GM23338 (cell line): Measurements from ENCODE around the gene IDH3B. TPM values are rescaled to one million over a fixed set of nuclear protein-coding genes. Genes with fewer than 3 reads are reported as not detected.

ENCODE experiments used
- ATAC-seq: fragments of 200-7000 bp; cut with Tn5 transposase; 3 replicates; pipeline ENCODE4 v1.9.1; 2020
- DNase-seq: peaks from one replicate; pipeline ENCODE4 v3.0.0-alpha.2; 2015; ENCODE audit warnings: low spot score
- H2AFZ ChIP-seq: fragments of 200-600 bp; sonication (generic); 2 replicates; pipeline ENCODE4 v1.8.0; 2016; ENCODE audit warnings: antibody characterized with exemption, mild to moderate bottlenecking, moderate library complexity
- H3F3A ChIP-seq: fragments of 200-600 bp; sonication (generic); replicated peaks from 2 replicates; pipeline ENCODE4 v1.8.0; 2017; ENCODE audit warnings: antibody characterized with exemption, mixed run types, low read depth
- H3K27ac ChIP-seq: fragments of 200-600 bp; sonication (generic); 2 replicates; pipeline ENCODE4 v1.6.1; 2016; ENCODE audit warnings: low read depth
- H3K27me3 ChIP-seq: fragments of 200-600 bp; sonication (generic); 2 replicates; pipeline ENCODE4 v1.8.0; 2016; ENCODE audit warnings: mild to moderate bottlenecking, mixed run types, moderate library complexity; ENCODE audit not compliant: insufficient read depth
- H3K36me3 ChIP-seq: fragments of 200-600 bp; sonication (generic); 2 replicates; pipeline ENCODE4 v1.8.0; 2016; ENCODE audit warnings: mild to moderate bottlenecking; ENCODE audit not compliant: insufficient read depth
- H3K4me1 ChIP-seq: fragments of 200-600 bp; sonication (generic); 2 replicates; pipeline ENCODE4 v1.8.0; 2016; ENCODE audit warnings: mild to moderate bottlenecking, moderate library complexity; ENCODE audit not compliant: insufficient read depth
- H3K4me2 ChIP-seq: fragments of 200-600 bp; sonication (generic); 2 replicates; pipeline ENCODE4 v1.7.1; 2017; ENCODE audit warnings: mixed run types
- H3K4me3 ChIP-seq: fragments of 200-600 bp; sonication (generic); 2 replicates; pipeline ENCODE4 v1.6.1; 2016; ENCODE audit warnings: mixed run types
- H3K79me2 ChIP-seq: fragments of 200-600 bp; sonication (generic); replicated peaks from 2 replicates; pipeline ENCODE4 v1.8.0; 2017; ENCODE audit warnings: mild to moderate bottlenecking; ENCODE audit not compliant: insufficient read depth
- H3K9me2 ChIP-seq: fragments of 200-600 bp; sonication (generic); 2 replicates; pipeline ENCODE4 v1.8.0; 2017; ENCODE audit not compliant: insufficient read depth
- H4K20me1 ChIP-seq: fragments of 200-600 bp; sonication (generic); replicated peaks from 2 replicates; pipeline ENCODE4 v1.8.0; 2017; ENCODE audit warnings: mild to moderate bottlenecking; ENCODE audit not compliant: insufficient read depth
- H3K27ac Mint-ChIP-seq: 2 replicates; pipeline ENCODE4 v1.8.0; 2020; ENCODE audit warnings: inconsistent platforms, mild to moderate bottlenecking, moderate library complexity, mixed read lengths
- H3K27me3 Mint-ChIP-seq: 3 replicates; pipeline ENCODE4 v1.8.0; 2022; ENCODE audit warnings: low read depth, mild to moderate bottlenecking, moderate library complexity, mixed read lengths, inconsistent platforms; ENCODE audit not compliant: insufficient read depth, poor library complexity
- H3K36me3 Mint-ChIP-seq: 3 replicates; pipeline ENCODE4 v1.8.0; 2021; ENCODE audit warnings: low read depth, mild to moderate bottlenecking, inconsistent platforms, moderate library complexity, mixed read lengths
- H3K4me1 Mint-ChIP-seq: 3 replicates; pipeline ENCODE4 v1.8.0; 2020; ENCODE audit warnings: mild to moderate bottlenecking, inconsistent platforms, mixed read lengths
- H3K4me3 Mint-ChIP-seq: 3 replicates; pipeline ENCODE4 v1.8.0; 2021; ENCODE audit warnings: moderate library complexity, mild to moderate bottlenecking, inconsistent platforms, mixed read lengths
- H3K9me3 Mint-ChIP-seq: 3 replicates; pipeline ENCODE4 v1.8.0; 2020; ENCODE audit warnings: moderate library complexity, mild to moderate bottlenecking, inconsistent platforms, mixed read lengths
- EZH2 ChIP-seq: fragments of 200-600 bp; sonication (generic); IDR thresholded peaks from one replicate; pipeline ENCODE4 v1.8.0; 2017; ENCODE audit warnings: antibody characterized with exemption, mild to moderate bottlenecking, low read depth; ENCODE audit not compliant: unreplicated experiment
- EZH2phosphoT487 ChIP-seq: fragments of 200-600 bp; sonication (generic); IDR thresholded peaks from one replicate; pipeline ENCODE4 v1.8.1; 2018; ENCODE audit warnings: antibody characterized with exemption; ENCODE audit not compliant: unreplicated experiment
- STAT1 ChIP-seq: IDR thresholded peaks from one replicate; pipeline ENCODE4 v1.6.1; 2016; ENCODE audit warnings: antibody characterized with exemption; ENCODE audit not compliant: unreplicated experiment
- ZNF114 ChIP-seq: fragments of 250-450 bp; sonication (Bioruptor Pico); IDR thresholded peaks from 2 replicates; pipeline ENCODE4 v1.5.0; 2020; ENCODE audit warnings: mild to moderate bottlenecking, moderate library complexity
- ZNF462 ChIP-seq: fragments of 250-450 bp; sonication (Bioruptor Pico); IDR thresholded peaks from 2 replicates; pipeline ENCODE4 v1.5.0; 2020; ENCODE audit warnings: mild to moderate bottlenecking, moderate library complexity
- polyA plus RNA-seq: library from polyadenylated mRNA; unstranded; fragments of >200 nt; fragmentation: Nextera tagmentation; extraction: Ambion mirVana; gene quantifications from 2 replicates; pipeline ENCODE4 v1.2.1, GENCODE V29; 2016
- total RNA-seq: library from RNA; depleted of rRNA; stranded (reverse); fragments of >200 nt; shearing (Covaris generic); gene quantifications from 2 replicates; pipeline ENCODE4 v1.2.3, GENCODE V29; 2014

IDH3B gene
- total and polyA plus RNA-seq, 2 experiments from 2014 or later: 87.1 to 126 TPM

GRCh38 chr20:2625062-2625461 lies 39.0 kb downstream of the IDH3B start (continued):
- TF ChIP-seq EZH2phosphoT487 (no peak), ZNF114 (CRISPR knock-in tag) (no peak), STAT1 (no peak), ZNF462 (no peak)

GRCh38 chr20:2624190-2624589 lies 39.8 kb downstream of the IDH3B start:
- no peak for TF ChIP-seq EZH2
- Mint-ChIP-seq H3K4me3 (no peak overlapping the region), H3K9me3 (peaks cover 3% of the 10 kb centered on the region; the same call in 2 of the 3 replicates), H3K27me3 (peaks cover 9% of the 10 kb centered on the region), H3K4me1 (no peaks in the 10 kb centered on the region), H3K36me3 (no peaks in the 10 kb centered on the region), H3K27ac (no peak overlapping the region)
- no peaks in the 10 kb centered on the region for H3K9me2 ChIP-seq
- H3K4me2 ChIP-seq: no peak overlapping the region
- no peak for DNase-seq
- no peak for ATAC-seq
- no peak overlapping the region for H3K4me3 ChIP-seq
- no peaks in the 10 kb centered on the region for H3K79me2 ChIP-seq
- H3K27ac ChIP-seq: no peak overlapping the region
- no peak overlapping the region for H2AFZ ChIP-seq
- H3K4me1 ChIP-seq: no peaks in the 10 kb centered on the region
- no peaks in the 10 kb centered on the region for H4K20me1 ChIP-seq
- no peaks in the 10 kb centered on the region for H3K27me3 ChIP-seq
- no peaks in the 10 kb centered on the region for H3K36me3 ChIP-seq
- no peaks in the 10 kb centered on the region for H3F3A ChIP-seq
